PC-3 (cell line): ENCODE results near the gene TAF13. TPM values are rescaled to one million over a fixed set of nuclear protein-coding genes. Genes with fewer than 3 reads are reported as not detected.
A peak's percentile ranks its signal among the peaks of the same experiment; 100 is the strongest.
"Not testable (repeated sequence)": the region's sequence is repeated elsewhere in the genome, so short reads cannot be mapped to it uniquely, and the experiment has no call there.

Source experiments
- ATAC-seq: fragments of 200-7000 bp; cut with Tn5 transposase; 2 replicates; pipeline ENCODE4 v1.9.1; 2020; ENCODE audit warnings: mild to moderate bottlenecking, moderate library complexity
- BruUV-seq: library from RNA; stranded (reverse); fragments of 400-500 nt; replicated peaks from 2 replicates; lab custom pipeline; 2021; lab: Mats Ljungman, UMichigan
- CTCF ChIA-PET: fragments of 300-600 bp; sonication (Branson Sonifier 250); formaldehyde crosslinking; loops from one replicate; lab custom pipeline; 2022; ENCODE audit warnings: antibody characterized with exemption; lab: Charles Lee
- POLR2A ChIA-PET: fragments of 300-600 bp; sonication (Branson Sonifier 250); formaldehyde crosslinking; loops from one replicate; lab custom pipeline; 2022; ENCODE audit warnings: antibody characterized with exemption; ENCODE audit not compliant: unreplicated experiment; lab: Charles Lee
- DNase-seq: peaks from one replicate; pipeline ENCODE4 v3.0.0-alpha.2; 2015
- H2AFZ ChIP-seq: fragments of 300-600 bp; sonication (generic); 2 replicates; pipeline ENCODE4 v1.6.0; 2016; ENCODE audit warnings: antibody characterized with exemption, low read length
- H3F3A ChIP-seq: fragments of 300-600 bp; sonication (generic); one replicate; pipeline ENCODE4 v1.6.0; 2017; ENCODE audit warnings: antibody characterized with exemption, low read length, control low read depth, mild to moderate bottlenecking; ENCODE audit not compliant: unreplicated experiment
- H3K27ac ChIP-seq: fragments of 300-600 bp; sonication (generic); 2 replicates; pipeline ENCODE4 v1.5.1; 2016; ENCODE audit warnings: mild to moderate bottlenecking, low read length
- H3K27me3 ChIP-seq: fragments of 300-600 bp; sonication (generic); 2 replicates; pipeline ENCODE4 v1.6.1; 2016; ENCODE audit warnings: low read length, mixed read lengths
- H3K36me3 ChIP-seq: fragments of 300-600 bp; sonication (generic); 2 replicates; pipeline ENCODE4 v1.6.1; 2016; ENCODE audit warnings: low read depth, mixed run types, low read length, mixed read lengths
- H3K4me1 ChIP-seq: fragments of 300-600 bp; sonication (generic); 2 replicates; pipeline ENCODE4 v1.5.1; 2016; ENCODE audit warnings: low read length; ENCODE audit not compliant: insufficient read depth
- H3K4me2 ChIP-seq: fragments of 300-600 bp; sonication (generic); 2 replicates; pipeline ENCODE4 v1.6.0; 2016; ENCODE audit warnings: low read length
- H3K4me3 ChIP-seq: fragments of 300-600 bp; sonication (generic); 2 replicates; pipeline ENCODE4 v1.5.1; 2016; ENCODE audit warnings: mild to moderate bottlenecking, low read length, mixed read lengths
- H3K79me2 ChIP-seq: fragments of 300-600 bp; sonication (generic); 2 replicates; pipeline ENCODE4 v1.6.1; 2017; ENCODE audit warnings: low read length, mixed read lengths
- H3K9ac ChIP-seq: fragments of 300-600 bp; sonication (generic); 2 replicates; pipeline ENCODE4 v1.6.0; 2016; ENCODE audit warnings: mild to moderate bottlenecking, low read length
- H3K9me2 ChIP-seq: fragments of 300-600 bp; sonication (generic); replicated peaks from 2 replicates; pipeline ENCODE4 v1.6.1; 2016; ENCODE audit warnings: mixed run types, low read length, mixed read lengths
- H3K9me3 ChIP-seq: fragments of 300-600 bp; sonication (generic); 2 replicates; pipeline ENCODE4 v1.6.1; 2016; ENCODE audit warnings: low read length, mixed read lengths
- H4K20me1 ChIP-seq: fragments of 300-600 bp; sonication (generic); 2 replicates; pipeline ENCODE4 v1.6.1; 2016; ENCODE audit warnings: low read length, mixed read lengths
- EZH2 ChIP-seq: fragments of 300-600 bp; sonication (generic); IDR thresholded peaks from one replicate; pipeline ENCODE4 v1.6.1; 2017; ENCODE audit warnings: antibody characterized with exemption, mild to moderate bottlenecking, low read length; ENCODE audit not compliant: unreplicated experiment
- EZH2phosphoT487 ChIP-seq: fragments of 300-600 bp; sonication (generic); IDR thresholded peaks from 2 replicates; pipeline ENCODE4 v1.6.1; 2018; ENCODE audit warnings: mild to moderate bottlenecking, antibody characterized with exemption, low read length, borderline replicate concordance
- intact Hi-C: fragments of 100-400 bp; cut with micrococcal nuclease; formaldehyde crosslinking; loops from 2 replicates; pipeline ENCODE4 v1.9.0; 2023
- total RNA-seq: library from RNA; depleted of rRNA; stranded (reverse); fragments of >200 nt; gene quantifications from 2 replicates; pipeline ENCODE4 v1.2.3, GENCODE V29; 2014
- TF ChIP-seq, protein P1 (sequence below): fragments of 300-600 bp; sonication (generic); conservative IDR thresholded peaks from 2 replicates; pipeline ENCODE4 v1.5.1; 2017; ENCODE audit warnings: antibody characterized with exemption, low read depth, mild to moderate bottlenecking, low read length

The TAF13 gene
- total RNA-seq, 1 experiment from 2014 or later = 32.0 TPM

DNA sequence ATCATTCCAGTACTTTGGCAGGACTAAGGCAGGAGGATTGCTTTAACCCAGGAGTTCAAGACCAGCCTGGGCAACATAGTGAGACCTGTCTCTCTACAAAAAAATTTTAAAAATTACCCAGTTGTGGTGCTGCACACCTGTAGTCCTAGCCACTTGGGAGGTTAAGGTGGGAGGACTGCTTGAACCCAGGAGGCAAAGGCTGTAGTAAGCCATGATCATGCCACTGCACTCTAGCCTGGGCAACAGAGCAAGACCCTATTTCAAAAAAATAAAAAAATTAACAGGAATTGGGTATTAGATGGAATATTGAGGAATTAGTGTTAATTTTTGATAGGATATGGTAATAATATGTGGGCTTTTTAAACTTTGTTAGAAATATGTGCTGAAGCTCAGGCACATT, 16.8 kb downstream of the TAF13 start:
- no peak for DNase-seq
- H2AFZ ChIP-seq = no peak overlapping the region
- H3K9me2 ChIP-seq = no peaks in the 10 kb centered on the region
- peaks cover 1% of the 10 kb centered on the region; the same call in 1 of the 2 replicates for H3K36me3 ChIP-seq
- intact Hi-C loops = no loop called here
- no peak overlapping the region for H3K4me3 ChIP-seq
- H3F3A ChIP-seq = no peaks in the 10 kb centered on the region
- no peaks in the 10 kb centered on the region for H3K9me3 ChIP-seq
- no peaks in the 10 kb centered on the region for H3K79me2 ChIP-seq
- ChIA-PET CTCF (no interaction called here), POLR2A (no interaction called here)
- BruUV-seq = no TSS peak
- no peak overlapping the region for H3K9ac ChIP-seq
- H3K27me3 ChIP-seq = no peaks in the 10 kb centered on the region
- ATAC-seq = no peak
- no peak overlapping the region for H3K4me2 ChIP-seq
- TF ChIP-seq EZH2phosphoT487 = no peak
- no peaks in the 10 kb centered on the region for H3K4me1 ChIP-seq
- H3K27ac ChIP-seq = no peak overlapping the region
- no peaks in the 10 kb centered on the region for H4K20me1 ChIP-seq

DNA sequence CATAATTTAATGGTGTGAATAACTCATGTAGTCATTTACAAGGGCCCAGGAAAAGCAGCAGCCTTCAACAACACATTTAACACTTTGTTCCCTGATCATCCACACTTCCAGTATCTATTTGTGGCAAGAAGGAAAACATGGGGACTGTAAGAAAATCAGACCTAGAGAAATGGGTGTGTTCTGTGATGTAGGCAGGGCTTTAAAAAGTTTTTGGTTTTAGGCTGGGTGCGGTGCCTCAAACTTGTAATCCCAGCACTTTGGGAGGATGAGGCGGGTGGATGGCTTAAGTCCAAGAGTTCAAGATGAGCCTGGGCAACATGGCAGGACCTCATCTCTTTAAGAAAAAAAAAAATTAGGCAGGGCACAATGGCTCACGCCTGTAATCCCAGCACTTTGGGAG, 19.7 kb downstream of the TAF13 start:
- TF ChIP-seq EZH2phosphoT487 = no peak
- H3K36me3 ChIP-seq = no peaks in the 10 kb centered on the region
- CTCF ChIA-PET = no interaction called here
- H4K20me1 ChIP-seq = no peaks in the 10 kb centered on the region
- no peak overlapping the region for H2AFZ ChIP-seq
- H3K9me3 ChIP-seq = no peaks in the 10 kb centered on the region
- DNase-seq (no peak), ATAC-seq (no peak)
- no peaks in the 10 kb centered on the region for H3K9me2 ChIP-seq
- H3K27ac ChIP-seq = no peak overlapping the region
- POLR2A ChIA-PET = no interaction called here
- no peaks in the 10 kb centered on the region for H3K79me2 ChIP-seq
- no peak overlapping the region for H3K4me3 ChIP-seq
- no peak overlapping the region for H3K9ac ChIP-seq
- BruUV-seq = no TSS peak
- H3F3A ChIP-seq = no peaks in the 10 kb centered on the region
- no peak overlapping the region for H3K4me2 ChIP-seq
- H3K4me1 ChIP-seq = no peaks in the 10 kb centered on the region
- no peaks in the 10 kb centered on the region for H3K27me3 ChIP-seq
- intact Hi-C loops = no loop called here

DNA sequence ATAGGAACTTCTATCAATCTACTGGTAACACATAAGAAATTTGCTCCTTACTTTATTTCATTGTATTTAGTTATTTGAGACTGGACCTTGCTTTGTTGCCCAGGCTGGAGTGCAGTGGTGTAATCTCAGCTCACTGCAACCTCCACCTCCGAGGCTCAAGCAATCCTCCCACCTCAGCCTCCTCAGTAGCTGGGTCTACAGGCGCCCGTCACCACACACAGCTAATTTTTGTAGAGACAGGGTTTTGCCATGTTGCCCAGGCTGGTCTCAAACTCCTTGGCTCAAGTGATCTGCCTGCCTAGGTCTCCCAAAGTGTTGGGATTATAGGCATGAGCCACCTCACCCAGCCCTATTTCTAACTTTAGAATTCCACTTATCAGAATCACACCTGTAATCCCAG, 23.7 kb downstream of the TAF13 start:
- H3F3A ChIP-seq, CTCF ChIA-PET, H3K79me2 ChIP-seq, DNase-seq, H3K36me3 ChIP-seq, H3K4me2 ChIP-seq, H3K27me3 ChIP-seq, H3K9ac ChIP-seq, intact Hi-C loops, POLR2A ChIA-PET, H3K4me1 ChIP-seq, H2AFZ ChIP-seq, H3K27ac ChIP-seq, ATAC-seq, H3K9me2 ChIP-seq, BruUV-seq, H3K9me3 ChIP-seq, H4K20me1 ChIP-seq, H3K4me3 ChIP-seq: not testable (repeated sequence)

DNA sequence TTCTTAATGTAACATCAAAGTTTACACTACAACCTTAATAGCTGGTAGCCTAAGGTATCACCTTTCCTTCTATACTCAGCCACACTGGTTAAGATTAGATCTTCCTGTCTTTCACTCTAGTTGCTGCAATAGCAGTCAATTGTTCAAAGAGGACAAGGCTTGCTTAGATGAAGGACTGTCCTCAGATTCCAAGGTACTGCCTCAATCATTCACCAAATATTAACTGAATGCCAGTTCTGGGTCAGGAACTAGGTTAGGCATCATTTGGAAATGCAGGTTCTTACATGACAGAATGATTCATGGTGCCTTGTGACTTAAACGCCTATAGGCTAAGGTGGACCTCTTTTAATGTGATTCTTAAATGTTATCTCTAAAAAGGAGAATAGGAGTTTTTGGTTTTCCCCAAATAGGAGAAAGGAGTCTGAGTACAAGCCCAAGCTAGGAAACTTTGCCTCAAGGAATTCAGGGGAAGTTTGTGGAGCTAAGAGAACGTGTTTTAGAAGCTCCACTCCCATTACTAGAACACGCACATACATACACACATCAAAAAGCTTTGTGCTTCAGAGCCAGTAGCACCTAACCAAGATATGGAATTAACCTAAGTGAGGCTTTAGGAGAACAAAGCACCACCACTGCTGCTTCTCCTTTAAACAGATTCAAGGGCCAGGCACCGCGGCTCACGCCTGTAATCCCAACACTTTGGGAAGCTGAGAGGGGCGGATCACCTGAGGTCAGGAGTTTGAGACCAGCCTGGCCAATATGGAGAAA, 25.4 kb downstream of the TAF13 start:
- ChIA-PET POLR2A (no interaction called here), CTCF (no interaction called here)
- peak; percentile 34 for DNase-seq
- ATAC-seq = peak; percentile 24; the same call in 1 of the 2 replicates
- Histone ChIP-seq H3K79me2 (no peaks in the 10 kb centered on the region), H2AFZ (no peak overlapping the region), H3K36me3 (no peaks in the 10 kb centered on the region), H3F3A (no peaks in the 10 kb centered on the region), H3K9ac (no peak overlapping the region), H3K9me2 (no peaks in the 10 kb centered on the region), H3K4me3 (no peak overlapping the region), H3K27ac (no peak overlapping the region), H3K4me2 (no peak overlapping the region), H3K27me3 (no peaks in the 10 kb centered on the region), H3K9me3 (no peaks in the 10 kb centered on the region), H4K20me1 (no peaks in the 10 kb centered on the region), H3K4me1 (no peaks in the 10 kb centered on the region; the same call in 1 of the 2 replicates)
- no TSS peak for BruUV-seq
- intact Hi-C loops = no loop called here
- TF ChIP-seq, protein P1, sequence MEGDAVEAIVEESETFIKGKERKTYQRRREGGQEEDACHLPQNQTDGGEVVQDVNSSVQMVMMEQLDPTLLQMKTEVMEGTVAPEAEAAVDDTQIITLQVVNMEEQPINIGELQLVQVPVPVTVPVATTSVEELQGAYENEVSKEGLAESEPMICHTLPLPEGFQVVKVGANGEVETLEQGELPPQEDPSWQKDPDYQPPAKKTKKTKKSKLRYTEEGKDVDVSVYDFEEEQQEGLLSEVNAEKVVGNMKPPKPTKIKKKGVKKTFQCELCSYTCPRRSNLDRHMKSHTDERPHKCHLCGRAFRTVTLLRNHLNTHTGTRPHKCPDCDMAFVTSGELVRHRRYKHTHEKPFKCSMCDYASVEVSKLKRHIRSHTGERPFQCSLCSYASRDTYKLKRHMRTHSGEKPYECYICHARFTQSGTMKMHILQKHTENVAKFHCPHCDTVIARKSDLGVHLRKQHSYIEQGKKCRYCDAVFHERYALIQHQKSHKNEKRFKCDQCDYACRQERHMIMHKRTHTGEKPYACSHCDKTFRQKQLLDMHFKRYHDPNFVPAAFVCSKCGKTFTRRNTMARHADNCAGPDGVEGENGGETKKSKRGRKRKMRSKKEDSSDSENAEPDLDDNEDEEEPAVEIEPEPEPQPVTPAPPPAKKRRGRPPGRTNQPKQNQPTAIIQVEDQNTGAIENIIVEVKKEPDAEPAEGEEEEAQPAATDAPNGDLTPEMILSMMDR = no peak
- TF ChIP-seq EZH2phosphoT487 = no peak
- no peak for TF ChIP-seq EZH2
